CD14-positive monocyte (primary cell): ENCODE data around the gene CHRNA4. TPM values are rescaled to one million over a fixed set of nuclear protein-coding genes. Genes with fewer than 3 reads are reported as not detected.

Experiments used
- DNase-seq, 3 donors: peaks; one replicate each; pipeline ENCODE4 v3.0.0-alpha.2; 2011 to 2022
- H2AFZ ChIP-seq: 2 replicates; pipeline ENCODE4 v1.6.0; 2012; ENCODE audit warnings: mild to moderate bottlenecking, low read depth, low read length, inconsistent platforms; ENCODE audit not compliant: insufficient read depth, poor library complexity, severe bottlenecking
- H3K27ac ChIP-seq, 2 donors: 1 replicate in 1 of 2; 2 replicates in 1 of 2; pipeline ENCODE4 v1.5.1; 2012 to 2013; ENCODE audit warnings: low read length in 2 of 2, control low read depth in 1 of 2, inconsistent platforms in 1 of 2, low read depth in 1 of 2, mild to moderate bottlenecking in 1 of 2
- H3K27me3 ChIP-seq, 2 donors: one replicate each; pipeline versions ENCODE4 v1.6.0 to v1.6.1; 2011 to 2013; ENCODE audit warnings: low read length in 2 of 2; ENCODE audit not compliant: control insufficient read depth in 2 of 2, insufficient read depth in 2 of 2
- H3K36me3 ChIP-seq, 2 donors: replicated peaks in 1 of 2; 1 replicate in 1 of 2; 2 replicates in 1 of 2; pipeline versions ENCODE4 v1.5.1 to v1.6.1; 2012 to 2013; ENCODE audit warnings: low read length in 2 of 2, control low read depth in 1 of 2, inconsistent platforms in 1 of 2, mild to moderate bottlenecking in 1 of 2; ENCODE audit not compliant: insufficient read depth in 2 of 2, control insufficient read depth in 1 of 2
- H3K4me1 ChIP-seq, 2 donors: 1 replicate in 1 of 2; 2 replicates in 1 of 2; pipeline versions ENCODE4 v1.5.1 to v1.6.1; 2012 to 2013; ENCODE audit warnings: low read length in 2 of 2, control low read depth in 1 of 2, inconsistent platforms in 1 of 2, mild to moderate bottlenecking in 1 of 2, moderate library complexity in 1 of 2; ENCODE audit not compliant: insufficient read depth in 2 of 2, control insufficient read depth in 1 of 2
- H3K4me2 ChIP-seq: replicated peaks from 2 replicates; pipeline ENCODE3; 2012; ENCODE audit warnings: low read length, moderate library complexity, mild to moderate bottlenecking; ENCODE audit not compliant: poor library complexity, severe bottlenecking; ENCODE audit errors: extremely low read depth
- H3K4me3 ChIP-seq, 3 experiments: fragments of 200-600 bp in 1 of 3; sonication (generic) in 1 of 3; replicated peaks in 1 of 3; 1 replicate in 2 of 3; 2 replicates in 1 of 3; pipeline ENCODE4 v1.5.1; 2011 to 2013; ENCODE audit warnings: low read length in 3 of 3, mild to moderate bottlenecking in 3 of 3, control low read depth in 2 of 3, low read depth in 2 of 3, inconsistent platforms in 1 of 3, moderate library complexity in 1 of 3
- H3K79me2 ChIP-seq: 2 replicates; pipeline ENCODE4 v1.6.0; 2012; ENCODE audit warnings: mild to moderate bottlenecking, control low read depth, inconsistent platforms, low read length, moderate library complexity; ENCODE audit not compliant: insufficient read depth
- H3K9ac ChIP-seq: 2 replicates; pipeline ENCODE4 v1.6.0; 2017; ENCODE audit warnings: low read length, mild to moderate bottlenecking; ENCODE audit not compliant: insufficient read depth, poor library complexity, severe bottlenecking
- H3K9me3 ChIP-seq, 2 donors: replicated peaks in 1 of 2; 1 replicate in 1 of 2; 2 replicates in 1 of 2; pipeline versions ENCODE4 v1.5.1 to v1.6.1; 2012 to 2013; ENCODE audit warnings: low read length in 2 of 2, control low read depth in 1 of 2; ENCODE audit not compliant: control insufficient read depth in 1 of 2, insufficient read depth in 1 of 2
- H4K20me1 ChIP-seq: 2 replicates; pipeline ENCODE4 v1.6.0; 2012; ENCODE audit warnings: mild to moderate bottlenecking, low read length, control low read depth, moderate library complexity; ENCODE audit not compliant: insufficient read depth
- H3K27ac Mint-ChIP-seq, 7 donors: one replicate each; pipeline ENCODE4 v1.8.0; 2020; ENCODE audit warnings: mild to moderate bottlenecking in 7 of 7, mixed read lengths in 7 of 7, moderate library complexity in 6 of 7, inconsistent platforms in 2 of 7
- H3K27me3 Mint-ChIP-seq, 3 donors: one replicate each; pipeline ENCODE4 v1.8.0; 2021 to 2022; ENCODE audit warnings: low read depth in 3 of 3, mild to moderate bottlenecking in 3 of 3, mixed read lengths in 3 of 3, moderate library complexity in 3 of 3, inconsistent platforms in 1 of 3
- H3K36me3 Mint-ChIP-seq, 2 donors: one replicate each; pipeline ENCODE4 v1.8.0; 2020; ENCODE audit warnings: mixed read lengths in 2 of 2, inconsistent platforms in 1 of 2, mild to moderate bottlenecking in 1 of 2
- H3K4me1 Mint-ChIP-seq: one replicate; pipeline ENCODE4 v1.8.0; 2020; ENCODE audit warnings: mild to moderate bottlenecking, mixed read lengths
- H3K4me3 Mint-ChIP-seq, 2 donors: one replicate each; pipeline ENCODE4 v1.8.0; 2020; ENCODE audit warnings: mild to moderate bottlenecking in 2 of 2, mixed read lengths in 2 of 2, moderate library complexity in 1 of 2
- H3K9me3 Mint-ChIP-seq, 7 donors: one replicate each; pipeline ENCODE4 v1.8.0; 2020 to 2022; ENCODE audit warnings: mixed read lengths in 7 of 7, mild to moderate bottlenecking in 6 of 7, moderate library complexity in 6 of 7, inconsistent platforms in 2 of 7
- CTCF ChIP-seq: fragments of 200-600 bp; IDR thresholded peaks from one replicate; pipeline ENCODE4 v1.8.0; 2022; ENCODE audit warnings: antibody characterized with exemption, mild to moderate bottlenecking
- WGBS: methylation state at CpG from one replicate; pipeline ENCODE4 v1.1.5; 2013; ENCODE audit warnings: missing lambda C conversion rate; ENCODE audit not compliant: insufficient coverage; 5-methylcytosine and 5-hydroxymethylcytosine counted together
- intact Hi-C, 2 donors: fragments of 100-400 bp; cut with micrococcal nuclease; formaldehyde crosslinking; loops; one replicate each; pipeline versions ENCODE4 v1.15.0 to v1.15.1; 2023
- polyA plus RNA-seq, 3 donors: library from polyadenylated mRNA; depleted of rRNA in 1 of 3; unstranded in 2 of 3; stranded (reverse) in 1 of 3; fragments of 300-500 nt in 2 of 3; fragments of >200 nt in 1 of 3; fragmentation: Illumina TruSeq in 2 of 3; gene quantifications; 1 replicate in 2 of 3; 2 replicates in 1 of 3; pipeline ENCODE4 v1.2.3, GENCODE V29; 2012 to 2021

Gene CHRNA4
- polyA plus RNA-seq, 3 donors, result not detected

DNA sequence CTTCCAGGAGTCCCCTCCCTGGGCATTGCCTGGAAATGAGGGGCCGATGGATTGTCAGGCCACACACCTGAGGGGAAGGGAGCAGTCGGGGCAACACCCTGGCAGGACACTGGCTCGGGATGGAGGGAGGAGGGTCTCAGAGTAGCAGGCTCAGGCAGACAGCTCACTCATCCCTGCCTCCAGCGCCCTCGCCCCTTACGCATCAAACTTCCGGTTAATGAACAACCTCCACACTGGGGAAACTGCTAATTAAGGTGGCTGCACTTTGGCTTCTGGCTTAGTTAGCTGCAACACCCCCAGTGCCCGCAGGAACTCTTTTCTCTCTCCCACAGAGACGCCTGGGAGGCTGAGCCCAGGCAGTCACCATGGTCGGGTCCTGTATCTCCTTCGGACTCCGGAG is 13.4 kb upstream of the CHRNA4 start:
- Histone ChIP-seq H3K9me3 (no peaks in the 10 kb centered on the region), H3K4me3 (no peak overlapping the region), H3K79me2 (no peaks in the 10 kb centered on the region), H3K4me1 (no peaks in the 10 kb centered on the region), H3K4me2 (no peak overlapping the region), H3K27ac (no peak overlapping the region), H2AFZ (no peak overlapping the region), H3K36me3 (no peaks in the 10 kb centered on the region), H3K27me3 (peaks cover 0 to 19% of the 10 kb centered on the region in 2 donors), H4K20me1 (no peaks in the 10 kb centered on the region), H3K9ac (no peak overlapping the region)
- TF ChIP-seq CTCF, result no peak
- Mint-ChIP-seq H3K4me1 (no peaks in the 10 kb centered on the region), H3K36me3 (no peaks in the 10 kb centered on the region), H3K9me3 (no peaks in the 10 kb centered on the region), H3K4me3 (no peak overlapping the region), H3K27ac (no peak overlapping the region), H3K27me3 (peaks cover 14 to 40% (median 16%) of the 10 kb centered on the region in 3 donors)
- WGBS, result 76% methylated on average over 6 of the region's 12 CpGs
- DNase-seq, result no peak
- intact Hi-C loops, result no loop called here

DNA sequence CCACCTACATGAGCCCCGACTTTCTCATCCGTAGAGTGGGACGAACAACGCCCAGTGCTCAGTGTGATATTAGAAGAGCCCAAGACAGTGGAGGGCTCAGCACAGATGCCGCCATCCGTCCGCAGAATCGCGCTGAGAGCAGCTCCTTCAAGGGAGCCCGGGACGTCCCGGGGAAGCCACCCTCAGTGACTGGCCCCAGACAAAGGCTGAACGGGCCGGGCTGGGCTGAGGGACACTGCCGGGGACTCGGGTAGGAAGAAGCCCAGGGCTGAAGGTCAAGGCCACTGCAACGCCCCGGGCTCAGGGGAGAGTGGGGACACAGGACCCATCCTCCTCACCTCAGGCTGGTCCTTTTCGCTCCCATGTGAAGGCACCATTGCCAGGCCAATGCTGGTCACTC is 12.8 kb upstream of the CHRNA4 start:
- no peak overlapping the region for H3K27ac ChIP-seq
- Mint-ChIP-seq H3K27me3 (peaks cover 14 to 38% (median 16%) of the 10 kb centered on the region in 3 donors), H3K9me3 (peaks cover 0 to under 1% (median 0%) of the 10 kb centered on the region in 7 donors), H3K27ac (no peak overlapping the region), H3K36me3 (no peaks in the 10 kb centered on the region), H3K4me1 (no peaks in the 10 kb centered on the region), H3K4me3 (no peak overlapping the region)
- H3K9me3 ChIP-seq, result no peaks in the 10 kb centered on the region
- 92% methylated on average over 18 of the region's 19 CpGs for WGBS
- no peaks in the 10 kb centered on the region for H4K20me1 ChIP-seq
- H3K9ac ChIP-seq, result no peak overlapping the region
- intact Hi-C loops, result no loop called here
- DNase-seq, result no peak
- TF ChIP-seq CTCF, result no peak
- no peak overlapping the region for H2AFZ ChIP-seq
- peaks cover 0 to 19% of the 10 kb centered on the region in 2 donors for H3K27me3 ChIP-seq
- H3K79me2 ChIP-seq, result no peaks in the 10 kb centered on the region
- H3K4me3 ChIP-seq, result no peak overlapping the region
- no peaks in the 10 kb centered on the region for H3K36me3 ChIP-seq
- no peaks in the 10 kb centered on the region for H3K4me1 ChIP-seq
- no peak overlapping the region for H3K4me2 ChIP-seq
